HCT116 (cell line): ENCODE data around the gene MRPS2. TPM values are rescaled to one million over a fixed set of nuclear protein-coding genes. Genes with fewer than 3 reads are reported as not detected.

ENCODE experiments used
- ATAC-seq: fragments of 200-7000 bp; cut with Tn5 transposase; 2 replicates; pipeline ENCODE4 v1.9.1; 2020; ENCODE audit warnings: mild to moderate bottlenecking, moderate library complexity
- BruUV-seq: library from RNA; stranded (reverse); fragments of 400-500 nt; replicated peaks from 2 replicates; lab custom pipeline; 2021; lab: Mats Ljungman, UMichigan
- CTCF ChIA-PET: fragments of 300-600 bp; sonication (Branson Sonifier 250); formaldehyde crosslinking; loops from one replicate; lab custom pipeline; 2021; ENCODE audit warnings: antibody characterized with exemption; lab: Charles Lee
- POLR2A ChIA-PET: fragments of 300-600, 350-600 bp; sonication (Branson Sonifier 250); formaldehyde crosslinking; loops from one replicate; lab custom pipeline; 2021; ENCODE audit warnings: antibody characterized with exemption; lab: Charles Lee
- RAD21 ChIA-PET, 2 experiments: fragments of 300-600 bp; sonication (Branson Sonifier 250); formaldehyde crosslinking; loops; one replicate each; lab custom pipeline; 2023; ENCODE audit warnings: low total read pairs in 2 of 2; ENCODE audit not compliant: uncharacterized antibody in 2 of 2, unreplicated experiment in 2 of 2, low non-redundant PET in 1 of 2; lab: Charles Lee
- DNase-seq: peaks from one replicate; pipeline ENCODE4 v3.0.0-alpha.2; 2010; ENCODE audit warnings: low read depth, low spot score
- H2AFZ ChIP-seq: fragments of 200-600 bp; shearing (Covaris generic), sonication (generic); 2 replicates; pipeline ENCODE4 v1.6.1; 2017; ENCODE audit warnings: low read depth, mixed run types, mixed read lengths, antibody characterized with exemption, low read length; ENCODE audit not compliant: poor library complexity, severe bottlenecking
- H3K27ac ChIP-seq: 2 replicates; pipeline ENCODE4 v1.5.1; 2012; ENCODE audit warnings: low read depth, low read length
- H3K27me3 ChIP-seq: fragments of 200-600 bp; sonication (generic); 2 replicates; pipeline ENCODE4 v1.6.1; 2016; ENCODE audit warnings: mixed run types, low read length, mixed read lengths; ENCODE audit not compliant: insufficient read depth
- H3K36me3 ChIP-seq, 2 experiments: fragments of 200-500 bp in 1 of 2; fragments of 200-600 bp in 1 of 2; sonication (Bioruptor generic) in 1 of 2; sonication (generic) in 1 of 2; 2 replicates each; pipeline versions ENCODE4 v1.5.1 to v1.6.1; 2014 to 2016; ENCODE audit warnings: low read length in 2 of 2, inconsistent platforms in 1 of 2, mixed read lengths in 1 of 2, mixed run types in 1 of 2; ENCODE audit not compliant: insufficient read depth in 2 of 2, control insufficient read depth in 1 of 2
- H3K4me1 ChIP-seq, 2 experiments: fragments of 200-600 bp in 1 of 2; sonication (generic) in 1 of 2; 2 replicates each; pipeline versions ENCODE4 v1.5.1 to v1.6.1; 2012 to 2017; ENCODE audit warnings: low read length in 2 of 2, inconsistent platforms in 1 of 2, mild to moderate bottlenecking in 1 of 2, mixed read lengths in 1 of 2, mixed run types in 1 of 2, moderate library complexity in 1 of 2; ENCODE audit not compliant: insufficient read depth in 2 of 2, control insufficient read depth in 1 of 2
- H3K4me2 ChIP-seq: fragments of 200-600 bp; sonication (generic); 2 replicates; pipeline ENCODE4 v1.6.1; 2017; ENCODE audit warnings: mixed run types, low read length, mixed read lengths
- H3K4me3 ChIP-seq, 2 experiments: fragments of 200-600 bp in 1 of 2; sonication (generic) in 1 of 2; replicated peaks in 1 of 2; 2 replicates each; pipeline ENCODE4 v1.5.1; 2011 to 2016; ENCODE audit warnings: low read length in 2 of 2, control low read depth in 1 of 2, low read depth in 1 of 2, mild to moderate bottlenecking in 1 of 2, mixed read lengths in 1 of 2, mixed run types in 1 of 2
- H3K79me2 ChIP-seq: fragments of 200-600 bp; sonication (generic); 2 replicates; pipeline ENCODE4 v1.6.1; 2017; ENCODE audit warnings: mild to moderate bottlenecking, mixed run types, low read length, moderate library complexity, mixed read lengths; ENCODE audit not compliant: insufficient read depth
- H3K9ac ChIP-seq: fragments of 200-600 bp; sonication (generic); 2 replicates; pipeline ENCODE4 v1.6.1; 2016; ENCODE audit warnings: low read length, mixed read lengths
- H3K9me2 ChIP-seq: fragments of 200-600 bp; sonication (generic), shearing (Covaris generic); 2 replicates; pipeline ENCODE4 v1.6.1; 2017; ENCODE audit warnings: mixed run types, mild to moderate bottlenecking, moderate library complexity; ENCODE audit not compliant: insufficient read depth
- H3K9me3 ChIP-seq, 2 experiments: fragments of 200-500 bp in 1 of 2; fragments of 200-600 bp in 1 of 2; sonication (Bioruptor generic) in 1 of 2; sonication (generic) in 1 of 2; 2 replicates each; pipeline ENCODE4 v1.6.1; 2014 to 2017; ENCODE audit warnings: low read length in 2 of 2, mixed read lengths in 2 of 2, inconsistent platforms in 1 of 2, low read depth in 1 of 2, mild to moderate bottlenecking in 1 of 2, mixed run types in 1 of 2, moderate library complexity in 1 of 2; ENCODE audit not compliant: control insufficient read depth in 1 of 2, insufficient read depth in 1 of 2
- H4K20me1 ChIP-seq: fragments of 200-600 bp; sonication (generic), shearing (Covaris generic); 2 replicates; pipeline ENCODE4 v1.6.1; 2017; ENCODE audit warnings: mixed run types, mild to moderate bottlenecking, moderate library complexity; ENCODE audit not compliant: insufficient read depth
- CBX3 ChIP-seq: IDR thresholded peaks from 2 replicates; pipeline ENCODE4 v1.6.1; 2012; ENCODE audit warnings: low read depth
- CEBPB ChIP-seq: IDR thresholded peaks from 2 replicates; pipeline ENCODE4 v1.6.1; 2012; ENCODE audit warnings: low read depth
- EGR1 ChIP-seq: IDR thresholded peaks from 2 replicates; pipeline ENCODE4 v1.6.1; 2012; ENCODE audit warnings: low read depth
- EZH2 ChIP-seq: fragments of 200-600 bp; sonication (generic); IDR thresholded peaks from 2 replicates; pipeline ENCODE4 v1.6.1; 2017; ENCODE audit warnings: antibody characterized with exemption, mixed run types
- EZH2phosphoT487 ChIP-seq: fragments of 200-600 bp; IDR thresholded peaks from 2 replicates; pipeline ENCODE4 v1.6.1; 2018; ENCODE audit warnings: antibody characterized with exemption, borderline replicate concordance
- FOSL1 ChIP-seq: IDR thresholded peaks from 2 replicates; pipeline ENCODE4 v1.6.1; 2012; ENCODE audit warnings: low read depth
- POLR2A ChIP-seq: IDR thresholded peaks from 2 replicates; pipeline ENCODE4 v1.7.0; 2011; ENCODE audit warnings: borderline replicate concordance; ENCODE audit not compliant: insufficient read depth, insufficient read length; ENCODE audit errors: extremely low read depth
- POLR2AphosphoS5 ChIP-seq: IDR thresholded peaks from 2 replicates; pipeline ENCODE4 v1.6.1; 2011; ENCODE audit warnings: mild to moderate bottlenecking, low read depth, low read length, moderate library complexity
- SIN3A ChIP-seq: IDR thresholded peaks from 2 replicates; pipeline ENCODE4 v1.6.1; 2012; ENCODE audit warnings: low read depth
- SP1 ChIP-seq: IDR thresholded peaks from 2 replicates; pipeline ENCODE4 v1.6.1; 2012; ENCODE audit warnings: low read depth
- YY1 ChIP-seq: IDR thresholded peaks from 2 replicates; pipeline ENCODE4 v1.6.1; 2011; ENCODE audit warnings: low read length, low read depth, moderate library complexity, mild to moderate bottlenecking; ENCODE audit not compliant: insufficient replicate concordance; ENCODE audit errors: extremely low read depth
- ZFX ChIP-seq: fragments of 450-650 bp; IDR thresholded peaks from 2 replicates; pipeline ENCODE4 v1.6.1; 2017
- ZNF274 ChIP-seq: fragments of 200-500 bp; sonication (Bioruptor generic); IDR thresholded peaks from 2 replicates; pipeline ENCODE4 v1.6.1; 2014; ENCODE audit warnings: mild to moderate bottlenecking, low read depth, low read length, inconsistent platforms
- intact Hi-C: fragments of 100-400 bp; cut with micrococcal nuclease; formaldehyde crosslinking; loops from 2 replicates; pipeline ENCODE4 v1.10.0; 2022
- total RNA-seq: library from RNA; stranded (reverse); gene quantifications from one replicate; pipeline ENCODE4 v1.2.1, GENCODE V29; 2021; ENCODE audit not compliant: unreplicated experiment
- TF ChIP-seq, protein P1 (sequence below), 3 experiments: fragments of 200-600 bp in 1 of 3; sonication (generic) in 1 of 3; IDR thresholded peaks in 2 of 3; conservative IDR thresholded peaks in 1 of 3; 2 replicates each; pipeline ENCODE4 v1.5.1; 2012 to 2017; ENCODE audit warnings: low read depth in 2 of 3, low read length in 2 of 3, antibody characterized with exemption in 1 of 3, borderline replicate concordance in 1 of 3, control low read depth in 1 of 3, mild to moderate bottlenecking in 1 of 3, mixed read lengths in 1 of 3, mixed run types in 1 of 3, moderate library complexity in 1 of 3; ENCODE audit not compliant: insufficient read depth in 1 of 3
- TF ChIP-seq, protein P2 (sequence below): IDR thresholded peaks from 2 replicates; pipeline ENCODE4 v1.6.1; 2012
- TF ChIP-seq, protein P3 (sequence below): IDR thresholded peaks from 2 replicates; pipeline ENCODE4 v1.6.1; 2012

MRPS2 gene
- total RNA-seq, 1 experiment from 2014 or later = 85.1 TPM

DNA sequence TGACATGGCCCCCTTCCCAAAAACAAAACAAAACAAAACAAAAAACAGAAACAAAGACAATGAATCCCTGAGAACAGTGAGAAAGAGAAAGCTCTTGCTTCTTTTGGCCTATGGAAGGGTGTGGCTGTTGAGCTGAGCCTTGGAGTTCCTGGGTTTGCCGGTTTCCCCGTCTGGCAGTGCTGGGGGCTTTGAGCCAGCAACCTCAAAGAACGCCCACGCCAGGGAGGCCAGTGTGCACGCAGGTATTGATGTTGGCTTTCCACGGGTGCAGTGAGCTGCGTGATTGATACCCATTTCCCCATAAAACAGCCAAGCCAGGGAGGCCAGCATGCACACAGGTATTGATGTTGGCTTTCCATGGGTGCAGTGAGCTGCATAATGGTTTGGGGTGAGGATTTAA, 12.4 kb downstream of the MRPS2 start:
- Histone ChIP-seq H3K4me3 (no peak overlapping the region), H3K9ac (no peak overlapping the region), H3K9me2 (no peaks in the 10 kb centered on the region), H3K27ac (no peak overlapping the region), H3K27me3 (no peaks in the 10 kb centered on the region), H3K4me2 (no peak overlapping the region), H3K36me3 (no peaks in the 10 kb centered on the region), H3K9me3 (no peaks in the 10 kb centered on the region; a peak in 1 of 4 replicates), H2AFZ (no peak overlapping the region), H3K79me2 (no peaks in the 10 kb centered on the region), H3K4me1 (peaks cover 6 to 24% of the 10 kb centered on the region in 2 experiments; a peak in 3 of 4 replicates), H4K20me1 (no peaks in the 10 kb centered on the region)
- ChIA-PET CTCF (no interaction called here), POLR2A (no interaction called here), RAD21 (no interaction called here)
- no peak for TF ChIP-seq EZH2phosphoT487
- no peak for TF ChIP-seq SP1
- no peak for TF ChIP-seq POLR2AphosphoS5
- TF ChIP-seq, protein P1, sequence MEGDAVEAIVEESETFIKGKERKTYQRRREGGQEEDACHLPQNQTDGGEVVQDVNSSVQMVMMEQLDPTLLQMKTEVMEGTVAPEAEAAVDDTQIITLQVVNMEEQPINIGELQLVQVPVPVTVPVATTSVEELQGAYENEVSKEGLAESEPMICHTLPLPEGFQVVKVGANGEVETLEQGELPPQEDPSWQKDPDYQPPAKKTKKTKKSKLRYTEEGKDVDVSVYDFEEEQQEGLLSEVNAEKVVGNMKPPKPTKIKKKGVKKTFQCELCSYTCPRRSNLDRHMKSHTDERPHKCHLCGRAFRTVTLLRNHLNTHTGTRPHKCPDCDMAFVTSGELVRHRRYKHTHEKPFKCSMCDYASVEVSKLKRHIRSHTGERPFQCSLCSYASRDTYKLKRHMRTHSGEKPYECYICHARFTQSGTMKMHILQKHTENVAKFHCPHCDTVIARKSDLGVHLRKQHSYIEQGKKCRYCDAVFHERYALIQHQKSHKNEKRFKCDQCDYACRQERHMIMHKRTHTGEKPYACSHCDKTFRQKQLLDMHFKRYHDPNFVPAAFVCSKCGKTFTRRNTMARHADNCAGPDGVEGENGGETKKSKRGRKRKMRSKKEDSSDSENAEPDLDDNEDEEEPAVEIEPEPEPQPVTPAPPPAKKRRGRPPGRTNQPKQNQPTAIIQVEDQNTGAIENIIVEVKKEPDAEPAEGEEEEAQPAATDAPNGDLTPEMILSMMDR (IDR thresholded peaks at IDR 0.05 in 2 of 3, conservative IDR thresholded peaks at IDR 0.05 in 1 of 3; ENCODE audit: borderline replicate concordance in 1 of 3, insufficient read depth in 1 of 3, low read depth in 2 of 3, low read length in 2 of 3) = no peak
- no peak for TF ChIP-seq SIN3A
- no peak for TF ChIP-seq CEBPB
- TF ChIP-seq YY1 = no peak
- TF ChIP-seq ZFX = no peak
- TF ChIP-seq CBX3 = no peak
- TF ChIP-seq FOSL1 = no peak
- TF ChIP-seq ZNF274 = no peak
- no peak for TF ChIP-seq POLR2A
- TF ChIP-seq, protein P2, sequence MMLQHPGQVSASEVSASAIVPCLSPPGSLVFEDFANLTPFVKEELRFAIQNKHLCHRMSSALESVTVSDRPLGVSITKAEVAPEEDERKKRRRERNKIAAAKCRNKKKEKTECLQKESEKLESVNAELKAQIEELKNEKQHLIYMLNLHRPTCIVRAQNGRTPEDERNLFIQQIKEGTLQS = no peak
- no peak for TF ChIP-seq EZH2
- no peak for TF ChIP-seq EGR1
- TF ChIP-seq, protein P3, sequence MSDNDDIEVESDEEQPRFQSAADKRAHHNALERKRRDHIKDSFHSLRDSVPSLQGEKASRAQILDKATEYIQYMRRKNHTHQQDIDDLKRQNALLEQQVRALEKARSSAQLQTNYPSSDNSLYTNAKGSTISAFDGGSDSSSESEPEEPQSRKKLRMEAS = no peak
- DNase-seq = no peak
- intact Hi-C loops = no loop called here
- no TSS peak for BruUV-seq
- ATAC-seq = no peak
